CD4-positive, alpha-beta T cell treated with Interleukin-17A for 4 hours (primary cell): ENCODE results near the gene SEZ6.

Experiments
- DNase-seq: peaks from one replicate; pipeline ENCODE4 v3.0.0-alpha.2; 2020; ENCODE audit warnings: mixed read lengths

Gene SEZ6

GRCh38 chr17:29000973-29001372, 4.9 kb downstream of the SEZ6 start:
- no peak for DNase-seq

GRCh38 chr17:28999206-28999605, 6.6 kb downstream of the SEZ6 start:
- no peak for DNase-seq

GRCh38 chr17:28997806-28998205, 8.0 kb downstream of the SEZ6 start:
- DNase-seq, result no peak

DNA sequence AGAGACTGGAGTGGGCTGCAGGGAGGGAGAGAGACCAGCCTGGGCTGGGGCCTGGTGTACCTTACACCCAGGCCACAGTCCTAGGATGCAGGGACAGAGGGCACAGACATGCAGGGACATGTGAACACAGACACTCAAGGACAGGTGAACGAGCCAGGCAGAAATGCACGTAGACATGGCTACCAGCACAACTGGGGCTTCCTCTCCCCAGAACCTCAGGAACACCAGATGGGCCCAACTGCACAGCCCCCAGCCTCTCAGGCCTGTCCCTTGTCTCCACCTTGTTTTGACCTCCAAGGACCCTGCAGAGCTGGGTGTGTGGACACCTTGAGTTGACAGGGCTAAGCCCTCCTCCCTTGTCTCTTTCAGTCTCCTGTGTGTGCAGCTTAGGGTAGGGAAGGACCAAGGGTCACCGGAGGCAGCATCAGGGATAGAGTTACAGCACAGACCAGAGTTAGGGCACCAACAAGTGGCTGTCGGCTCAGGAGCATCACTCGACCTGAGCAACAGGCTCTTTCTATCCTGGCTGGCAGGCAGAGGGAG, 9.2 kb downstream of the SEZ6 start:
- DNase-seq, result no peak

- DNase-seq, result no peak
Measured at GRCh38 chr17:28993645-28994426, 12.0 kb downstream of the SEZ6 start.

DNA sequence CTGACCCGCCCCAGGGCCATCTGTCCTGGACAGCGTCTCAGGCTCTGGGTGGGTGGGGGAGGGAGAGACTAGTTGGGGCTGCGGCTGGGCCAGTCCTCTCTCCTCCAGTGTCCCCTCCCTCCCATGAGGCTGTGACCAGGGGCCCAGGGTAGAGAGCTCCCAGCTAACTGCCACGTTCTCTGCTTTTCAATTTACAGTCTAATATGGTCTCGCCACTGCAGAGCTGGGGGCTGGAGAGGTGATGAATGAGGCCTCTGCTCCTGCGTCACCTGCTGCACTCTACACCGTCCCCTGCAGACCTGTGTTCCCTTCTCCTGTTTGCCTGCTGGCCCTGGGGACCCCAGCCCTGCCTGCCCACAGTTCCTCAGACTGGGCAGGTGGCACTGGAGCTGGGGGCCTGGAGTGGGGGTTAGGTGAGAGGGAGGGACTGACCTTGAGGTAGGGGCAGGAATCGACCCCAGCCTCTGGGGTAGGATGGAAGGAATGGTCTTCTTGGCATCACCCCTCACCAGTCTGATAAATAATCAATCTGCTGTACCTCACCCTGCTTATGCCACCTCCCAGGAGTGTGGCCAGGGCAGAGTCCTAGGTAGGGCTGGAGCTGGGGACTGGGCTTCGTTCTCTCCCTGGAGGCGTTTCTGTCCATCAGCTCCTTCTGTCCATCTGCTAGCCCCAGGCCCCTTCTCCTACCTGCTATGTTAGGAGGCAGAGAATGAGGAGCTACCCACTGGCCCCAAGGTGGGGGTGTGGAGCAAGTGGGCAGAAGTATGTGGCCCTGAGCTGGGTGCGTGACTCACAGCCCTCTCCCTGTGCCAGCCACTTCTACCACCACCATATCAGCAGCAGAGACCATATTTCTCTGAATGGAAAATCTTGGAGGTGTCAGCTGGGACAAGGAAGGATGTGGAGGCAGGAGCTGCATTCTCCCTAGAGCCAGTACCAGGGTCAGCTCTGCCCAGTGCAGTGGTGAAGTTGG, 12.9 kb downstream of the SEZ6 start:
- DNase-seq, result no peak

- no peak for DNase-seq
Measured at GRCh38 chr17:28992185-28992584, 13.6 kb downstream of the SEZ6 start.

DNA sequence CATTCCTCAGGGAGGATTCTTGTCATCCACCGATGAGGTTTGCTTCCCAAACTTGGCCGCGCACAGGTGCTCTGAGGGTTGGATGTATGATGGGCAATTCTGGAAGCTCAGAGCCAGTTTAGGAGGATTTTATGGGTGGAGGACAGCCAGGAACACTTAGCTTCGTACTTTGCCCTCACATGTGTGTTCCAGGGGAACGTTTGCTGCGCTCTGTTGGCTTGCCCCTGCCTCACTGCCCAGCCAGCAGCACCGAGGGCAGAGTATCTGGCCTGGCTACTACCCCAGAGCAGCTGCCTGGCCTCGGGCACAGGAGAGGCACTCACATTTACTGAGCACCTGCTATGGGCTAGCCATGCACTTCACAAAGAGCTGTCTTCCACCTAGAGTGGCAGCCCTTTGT, 14.1 kb downstream of the SEZ6 start:
- DNase-seq, result no peak

DNA sequence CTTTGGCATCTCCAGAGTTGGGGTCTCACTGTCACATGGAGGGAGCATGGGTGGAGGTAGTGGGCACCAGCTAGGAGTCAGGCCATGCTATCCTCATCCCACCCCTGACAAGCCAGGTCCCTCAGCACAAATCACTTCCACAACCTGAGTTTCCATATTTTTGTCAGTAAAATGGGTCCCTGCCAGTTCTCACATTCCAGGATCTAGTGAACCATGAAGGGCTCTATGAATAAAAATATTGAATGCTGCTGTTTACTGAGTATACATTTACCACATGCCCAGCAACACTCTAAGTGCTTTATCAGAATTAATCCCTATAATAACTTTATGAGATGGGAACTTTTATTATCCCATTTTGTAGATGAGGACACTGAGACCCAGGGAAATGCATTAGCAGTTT, 16.8 kb downstream of the SEZ6 start:
- no peak for DNase-seq

GRCh38 chr17:28988475-28988874, 17.4 kb downstream of the SEZ6 start:
- no peak for DNase-seq

GRCh38 chr17:28986714-28987655, 18.8 kb downstream of the SEZ6 start:
- DNase-seq, result no peak

GRCh38 chr17:28985950-28986713, 19.7 kb downstream of the SEZ6 start:
- DNase-seq, result no peak

DNA sequence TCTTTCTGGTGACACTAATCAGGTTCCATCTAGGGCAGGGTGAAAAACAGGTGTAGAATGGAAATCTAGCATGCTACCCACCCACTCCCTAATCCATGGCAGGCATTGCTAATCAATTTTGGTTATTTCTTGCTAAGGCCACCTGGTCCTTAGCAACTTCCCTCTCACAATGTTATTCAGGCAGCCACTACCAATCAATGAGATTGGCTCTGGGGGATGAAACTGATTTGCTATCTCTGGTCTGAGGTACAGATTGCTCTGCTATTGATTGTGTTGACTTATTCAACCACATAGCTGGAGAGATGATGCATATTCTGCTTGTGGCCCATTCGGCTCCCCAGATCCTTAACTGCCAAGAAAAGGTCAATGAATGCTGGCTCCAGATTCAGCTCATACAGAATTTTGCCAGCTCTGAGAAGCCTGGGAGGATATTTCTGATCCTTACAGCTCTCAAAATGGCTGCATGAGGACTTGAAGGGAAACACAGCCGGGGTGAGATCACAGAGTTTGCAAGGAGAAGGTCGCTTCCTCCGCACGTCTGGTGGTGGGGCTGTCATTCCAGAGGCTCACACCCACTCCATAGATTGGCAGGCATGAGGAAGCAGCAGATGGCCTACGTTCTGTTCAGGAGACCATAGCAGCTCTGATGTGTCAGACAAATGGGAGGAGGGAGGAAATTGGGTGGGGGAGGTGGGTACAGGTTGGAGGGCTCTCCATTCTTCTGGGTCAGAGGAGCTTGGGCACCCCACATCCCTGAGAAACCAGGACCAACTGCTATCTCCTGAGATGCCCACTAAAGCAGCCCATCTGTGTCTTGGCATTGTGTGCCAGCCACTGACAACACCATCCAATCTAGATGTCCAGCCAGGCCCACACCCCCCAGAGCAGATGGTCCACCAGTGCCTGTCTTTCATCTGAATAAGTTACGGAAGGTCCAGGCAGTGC, 22.3 kb downstream of the SEZ6 start:
- no peak for DNase-seq

GRCh38 chr17:28982131-28982793, 23.6 kb downstream of the SEZ6 start:
- peak; percentile 41 for DNase-seq

GRCh38 chr17:28978356-28978964, 27.4 kb downstream of the SEZ6 start:
- DNase-seq, result no peak

- DNase-seq, result no peak
Measured at GRCh38 chr17:28977659-28978355, 28.0 kb downstream of the SEZ6 start.

GRCh38 chr17:28975646-28976045, 30.2 kb downstream of the SEZ6 start:
- no peak for DNase-seq

DNA sequence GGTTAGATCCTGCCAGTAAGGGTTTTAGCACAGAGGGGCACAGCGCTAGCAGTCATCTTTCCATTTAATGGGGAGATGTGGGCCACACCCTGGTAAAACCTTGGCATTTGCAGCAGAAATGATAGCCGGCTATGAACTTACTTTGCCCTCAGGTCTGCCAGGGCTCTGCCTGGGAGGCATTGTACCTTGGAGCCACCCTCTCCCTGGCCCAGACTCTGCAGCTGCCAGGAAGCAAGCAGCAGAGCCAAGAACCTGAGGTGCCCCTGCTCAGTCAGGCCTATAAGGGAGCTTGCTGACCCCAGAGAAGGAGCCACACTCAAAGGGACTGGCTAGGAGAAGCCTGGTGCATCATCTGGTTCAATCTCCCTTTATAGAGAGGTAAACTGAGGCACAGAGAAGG, 30.8 kb downstream of the SEZ6 start:
- DNase-seq, result no peak

- no peak for DNase-seq
Measured at GRCh38 chr17:28974451-28974850, 31.4 kb downstream of the SEZ6 start.
